Ovary (tissue), 3 donors: ENCODE data around the gene C4A.
"Not testable (repeated sequence)": the region's sequence is repeated elsewhere in the genome, so short reads cannot be mapped to it uniquely, and the experiment has no call there.

Source experiments
- POLR2A ChIP-seq: fragments of 450-650 bp; IDR thresholded peaks from one replicate; pipeline ENCODE4 v1.6.1; 2017; ENCODE audit warnings: antibody characterized with exemption, mild to moderate bottlenecking, moderate library complexity
- TF ChIP-seq, protein P1 (sequence below), 3 donors: fragments of 450-650 bp in 2 of 3; fragments of 200-600 bp in 1 of 3; IDR thresholded peaks; one replicate each; pipeline versions ENCODE4 v1.5.1 to v1.8.0; 2016 to 2022; ENCODE audit warnings: antibody characterized with exemption in 3 of 3, mild to moderate bottlenecking in 1 of 3
- donor health status: DM: no; HTN: no; CAD: no.

GRCh38 chr6:32007086-32007485 lies 25.2 kb downstream of the C4A start:
- TF ChIP-seq, protein P1, sequence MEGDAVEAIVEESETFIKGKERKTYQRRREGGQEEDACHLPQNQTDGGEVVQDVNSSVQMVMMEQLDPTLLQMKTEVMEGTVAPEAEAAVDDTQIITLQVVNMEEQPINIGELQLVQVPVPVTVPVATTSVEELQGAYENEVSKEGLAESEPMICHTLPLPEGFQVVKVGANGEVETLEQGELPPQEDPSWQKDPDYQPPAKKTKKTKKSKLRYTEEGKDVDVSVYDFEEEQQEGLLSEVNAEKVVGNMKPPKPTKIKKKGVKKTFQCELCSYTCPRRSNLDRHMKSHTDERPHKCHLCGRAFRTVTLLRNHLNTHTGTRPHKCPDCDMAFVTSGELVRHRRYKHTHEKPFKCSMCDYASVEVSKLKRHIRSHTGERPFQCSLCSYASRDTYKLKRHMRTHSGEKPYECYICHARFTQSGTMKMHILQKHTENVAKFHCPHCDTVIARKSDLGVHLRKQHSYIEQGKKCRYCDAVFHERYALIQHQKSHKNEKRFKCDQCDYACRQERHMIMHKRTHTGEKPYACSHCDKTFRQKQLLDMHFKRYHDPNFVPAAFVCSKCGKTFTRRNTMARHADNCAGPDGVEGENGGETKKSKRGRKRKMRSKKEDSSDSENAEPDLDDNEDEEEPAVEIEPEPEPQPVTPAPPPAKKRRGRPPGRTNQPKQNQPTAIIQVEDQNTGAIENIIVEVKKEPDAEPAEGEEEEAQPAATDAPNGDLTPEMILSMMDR (IDR thresholded peaks at IDR 0.05): not testable (repeated sequence)
- not testable (repeated sequence) for TF ChIP-seq POLR2A
